Neural progenitor cell (in vitro differentiated cells): ENCODE measurements around the gene RIOK2. TPM values are rescaled to one million over a fixed set of nuclear protein-coding genes. Genes with fewer than 3 reads are reported as not detected.

Experiments
- DNase-seq: peaks from one replicate; pipeline ENCODE4 v3.0.0-alpha.2; 2016; ENCODE audit warnings: low spot score
- H2AFZ ChIP-seq: fragments of 200-600 bp; sonication (generic); replicated peaks from 2 replicates; pipeline ENCODE4 v1.6.1; 2016; ENCODE audit warnings: antibody characterized with exemption
- H3F3A ChIP-seq: fragments of 200-600 bp; sonication (generic); 2 replicates; pipeline ENCODE4 v1.6.1; 2016; ENCODE audit warnings: antibody characterized with exemption, low read depth
- H3K27ac ChIP-seq: fragments of 200-600 bp; sonication (generic); 2 replicates; pipeline ENCODE4 v1.5.1; 2016; ENCODE audit warnings: mild to moderate bottlenecking
- H3K27me3 ChIP-seq: fragments of 200-600 bp; sonication (generic); 2 replicates; pipeline ENCODE4 v1.6.1; 2016; ENCODE audit warnings: mild to moderate bottlenecking, moderate library complexity
- H3K36me3 ChIP-seq: fragments of 200-600 bp; sonication (generic); 2 replicates; pipeline ENCODE4 v1.5.1; 2016
- H3K4me1 ChIP-seq: fragments of 200-600 bp; sonication (generic); 2 replicates; pipeline ENCODE4 v1.6.1; 2016; ENCODE audit warnings: mixed run types
- H3K4me2 ChIP-seq: fragments of 200-600 bp; sonication (generic); 2 replicates; pipeline ENCODE4 v1.6.1; 2016
- H3K4me3 ChIP-seq: fragments of 200-600 bp; sonication (generic); 2 replicates; pipeline ENCODE4 v1.5.1; 2016
- H3K79me2 ChIP-seq: fragments of 200-600 bp; sonication (generic); 2 replicates; pipeline ENCODE4 v1.6.1; 2016; ENCODE audit warnings: low read depth
- H3K9ac ChIP-seq: fragments of 200-600 bp; sonication (generic); 2 replicates; pipeline ENCODE4 v1.6.1; 2016
- H3K9me3 ChIP-seq: fragments of 200-600 bp; sonication (generic); 2 replicates; pipeline ENCODE4 v1.5.1; 2016; ENCODE audit warnings: low read depth
- H4K20me1 ChIP-seq: fragments of 200-600 bp; sonication (generic); 2 replicates; pipeline ENCODE4 v1.6.1; 2016; ENCODE audit warnings: low read depth
- H3K27ac Mint-ChIP-seq: 3 replicates; pipeline ENCODE4 v1.8.0; 2021; ENCODE audit warnings: mixed read lengths
- H3K27me3 Mint-ChIP-seq: 2 replicates; pipeline ENCODE4 v1.8.0; 2022; ENCODE audit warnings: low read depth, mild to moderate bottlenecking, inconsistent platforms, moderate library complexity, mixed read lengths; ENCODE audit not compliant: insufficient read depth
- H3K36me3 Mint-ChIP-seq: 3 replicates; pipeline ENCODE4 v1.8.0; 2021; ENCODE audit warnings: mixed read lengths
- H3K4me1 Mint-ChIP-seq: 3 replicates; pipeline ENCODE4 v1.8.0; 2021; ENCODE audit warnings: mixed read lengths
- H3K4me3 Mint-ChIP-seq: 3 replicates; pipeline ENCODE4 v1.8.0; 2021; ENCODE audit warnings: mild to moderate bottlenecking, moderate library complexity, mixed read lengths
- H3K9me3 Mint-ChIP-seq: 3 replicates; pipeline ENCODE4 v1.8.0; 2020; ENCODE audit warnings: mixed read lengths
- CTCF ChIP-seq: fragments of 200-600 bp; sonication (generic); IDR thresholded peaks from 2 replicates; pipeline ENCODE4 v1.5.1; 2017; ENCODE audit warnings: antibody characterized with exemption, mild to moderate bottlenecking
- EZH2 ChIP-seq: fragments of 200-600 bp; sonication (generic); IDR thresholded peaks from 2 replicates; pipeline ENCODE4 v1.6.1; 2017; ENCODE audit warnings: antibody characterized with exemption, mild to moderate bottlenecking, moderate library complexity
- EZH2phosphoT487 ChIP-seq: fragments of 200-600 bp; sonication (generic); IDR thresholded peaks from 2 replicates; pipeline ENCODE4 v1.6.1; 2017; ENCODE audit warnings: antibody characterized with exemption
- total RNA-seq: library from RNA; depleted of rRNA; stranded (reverse); fragments of >200 nt; gene quantifications from 2 replicates; pipeline ENCODE4 v1.2.3, GENCODE V29; 2015; ENCODE audit warnings: low replicate concordance

The RIOK2 gene
- total RNA-seq, 1 donor from 2014 or later, result 33.1 TPM

- Histone ChIP-seq H3K4me3 (no peak overlapping the region), H4K20me1 (no peaks in the 10 kb centered on the region), H3K27me3 (no peaks in the 10 kb centered on the region), H3F3A (peaks cover 23% of the 10 kb centered on the region), H3K4me2 (no peak overlapping the region), H3K36me3 (peaks cover 37% of the 10 kb centered on the region), H3K9me3 (no peaks in the 10 kb centered on the region), H3K79me2 (peaks cover 3% of the 10 kb centered on the region), H3K27ac (no peak overlapping the region), H2AFZ (no peak overlapping the region), H3K9ac (no peak overlapping the region), H3K4me1 (no peaks in the 10 kb centered on the region)
- Mint-ChIP-seq H3K4me1 (no peaks in the 10 kb centered on the region), H3K27me3 (no peaks in the 10 kb centered on the region), H3K36me3 (peaks cover 5% of the 10 kb centered on the region), H3K27ac (no peak overlapping the region), H3K9me3 (no peaks in the 10 kb centered on the region), H3K4me3 (no peak overlapping the region)
- no peak for DNase-seq
- TF ChIP-seq EZH2, result no peak
- TF ChIP-seq EZH2phosphoT487, result no peak
- TF ChIP-seq CTCF, result no peak
Measured at GRCh38 chr5:97165726-97166125, 17.3 kb downstream of the RIOK2 start.

GRCh38 chr5:97164846-97165245 is 18.2 kb downstream of the RIOK2 start:
- H3K79me2 ChIP-seq, result peaks cover 3% of the 10 kb centered on the region
- no peaks in the 10 kb centered on the region for H3K4me1 ChIP-seq
- Mint-ChIP-seq H3K27me3 (no peaks in the 10 kb centered on the region), H3K4me3 (no peak overlapping the region), H3K4me1 (no peaks in the 10 kb centered on the region), H3K36me3 (peaks cover 11% of the 10 kb centered on the region), H3K27ac (no peak overlapping the region), H3K9me3 (no peaks in the 10 kb centered on the region)
- peaks cover 23% of the 10 kb centered on the region for H3F3A ChIP-seq
- DNase-seq, result no peak
- peaks cover 30% of the 10 kb centered on the region for H3K36me3 ChIP-seq
- H2AFZ ChIP-seq, result no peak overlapping the region
- H3K4me3 ChIP-seq, result no peak overlapping the region
- H4K20me1 ChIP-seq, result no peaks in the 10 kb centered on the region
- no peak overlapping the region for H3K4me2 ChIP-seq
- H3K9me3 ChIP-seq, result no peaks in the 10 kb centered on the region
- no peak overlapping the region for H3K27ac ChIP-seq
- H3K9ac ChIP-seq, result no peak overlapping the region
- H3K27me3 ChIP-seq, result no peaks in the 10 kb centered on the region
- TF ChIP-seq CTCF (no peak), EZH2phosphoT487 (no peak), EZH2 (no peak)

- Histone ChIP-seq H3K27ac (no peak overlapping the region), H4K20me1 (no peaks in the 10 kb centered on the region), H3K4me3 (no peak overlapping the region), H3K4me2 (no peak overlapping the region), H3K27me3 (no peaks in the 10 kb centered on the region), H3K79me2 (peaks cover 3% of the 10 kb centered on the region), H3K4me1 (no peaks in the 10 kb centered on the region), H3F3A (peaks cover 23% of the 10 kb centered on the region), H3K36me3 (peaks cover 29% of the 10 kb centered on the region), H3K9me3 (no peaks in the 10 kb centered on the region), H3K9ac (no peak overlapping the region), H2AFZ (no peak overlapping the region)
- no peak overlapping the region for H3K4me3 Mint-ChIP-seq
- peaks cover 16% of the 10 kb centered on the region for H3K36me3 Mint-ChIP-seq
- peaks cover under 1% of the 10 kb centered on the region for H3K9me3 Mint-ChIP-seq
- H3K27me3 Mint-ChIP-seq, result no peaks in the 10 kb centered on the region
- DNase-seq, result no peak
- no peak overlapping the region for H3K27ac Mint-ChIP-seq
- TF ChIP-seq EZH2phosphoT487, result no peak
- no peak for TF ChIP-seq CTCF
- no peak for TF ChIP-seq EZH2
- no peaks in the 10 kb centered on the region for H3K4me1 Mint-ChIP-seq
Measured at GRCh38 chr5:97163790-97164285, 19.2 kb downstream of the RIOK2 start.
